VCaP (cell line): ENCODE measurements around the gene EIF2B1.

Experiments used
- H3K27ac ChIP-seq: fragments of 450-650 bp; 2 replicates; pipeline ENCODE4 v1.5.1; 2017
- TF ChIP-seq, protein P1 (sequence below): fragments of 450-650 bp; conservative IDR thresholded peaks from 2 replicates; pipeline ENCODE4 v1.5.1; 2017; ENCODE audit warnings: mild to moderate bottlenecking, moderate library complexity

The EIF2B1 gene

DNA sequence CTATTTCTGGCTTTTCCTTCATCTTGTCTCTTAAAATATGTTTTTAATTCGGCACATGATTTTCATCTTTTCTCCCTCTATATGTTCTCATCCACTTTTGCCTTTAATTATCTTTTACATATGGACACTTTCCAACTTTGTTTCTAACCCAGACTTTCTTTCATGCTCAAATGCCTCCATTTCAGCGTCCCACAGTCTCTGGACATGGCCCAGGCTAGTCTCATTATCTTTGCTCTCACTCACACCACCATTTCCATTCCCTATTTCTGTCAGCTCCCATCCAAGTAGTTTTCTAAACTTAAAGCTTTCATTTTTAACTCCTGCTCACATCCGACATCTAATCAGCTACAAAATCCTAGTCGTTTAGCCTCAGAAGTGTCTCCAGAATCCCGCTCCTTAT lies 14.9 kb upstream of the EIF2B1 start:
- TF ChIP-seq, protein P1, sequence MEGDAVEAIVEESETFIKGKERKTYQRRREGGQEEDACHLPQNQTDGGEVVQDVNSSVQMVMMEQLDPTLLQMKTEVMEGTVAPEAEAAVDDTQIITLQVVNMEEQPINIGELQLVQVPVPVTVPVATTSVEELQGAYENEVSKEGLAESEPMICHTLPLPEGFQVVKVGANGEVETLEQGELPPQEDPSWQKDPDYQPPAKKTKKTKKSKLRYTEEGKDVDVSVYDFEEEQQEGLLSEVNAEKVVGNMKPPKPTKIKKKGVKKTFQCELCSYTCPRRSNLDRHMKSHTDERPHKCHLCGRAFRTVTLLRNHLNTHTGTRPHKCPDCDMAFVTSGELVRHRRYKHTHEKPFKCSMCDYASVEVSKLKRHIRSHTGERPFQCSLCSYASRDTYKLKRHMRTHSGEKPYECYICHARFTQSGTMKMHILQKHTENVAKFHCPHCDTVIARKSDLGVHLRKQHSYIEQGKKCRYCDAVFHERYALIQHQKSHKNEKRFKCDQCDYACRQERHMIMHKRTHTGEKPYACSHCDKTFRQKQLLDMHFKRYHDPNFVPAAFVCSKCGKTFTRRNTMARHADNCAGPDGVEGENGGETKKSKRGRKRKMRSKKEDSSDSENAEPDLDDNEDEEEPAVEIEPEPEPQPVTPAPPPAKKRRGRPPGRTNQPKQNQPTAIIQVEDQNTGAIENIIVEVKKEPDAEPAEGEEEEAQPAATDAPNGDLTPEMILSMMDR = no peak
- H3K27ac ChIP-seq = no peak overlapping the region

DNA sequence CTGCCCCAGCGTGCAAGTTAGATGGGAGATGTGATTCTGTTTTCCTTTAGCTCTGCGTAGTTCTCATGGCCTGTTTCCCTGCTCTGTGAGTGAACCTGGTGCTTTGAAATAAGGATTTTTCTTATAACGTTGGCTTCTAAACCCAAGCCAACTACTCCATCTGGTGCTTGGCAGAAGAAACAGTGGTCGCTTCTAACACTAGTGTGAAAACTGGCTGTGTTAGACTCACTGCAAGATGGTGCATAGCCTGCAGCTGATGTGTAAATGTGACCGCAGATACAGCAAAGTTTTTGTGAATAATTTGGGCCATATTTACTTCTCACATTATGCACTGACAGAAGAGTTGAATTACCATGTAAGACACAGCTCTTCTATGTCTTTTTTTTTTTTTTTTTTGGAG lies 12.4 kb upstream of the EIF2B1 start:
- TF ChIP-seq, protein P1 = no peak

DNA sequence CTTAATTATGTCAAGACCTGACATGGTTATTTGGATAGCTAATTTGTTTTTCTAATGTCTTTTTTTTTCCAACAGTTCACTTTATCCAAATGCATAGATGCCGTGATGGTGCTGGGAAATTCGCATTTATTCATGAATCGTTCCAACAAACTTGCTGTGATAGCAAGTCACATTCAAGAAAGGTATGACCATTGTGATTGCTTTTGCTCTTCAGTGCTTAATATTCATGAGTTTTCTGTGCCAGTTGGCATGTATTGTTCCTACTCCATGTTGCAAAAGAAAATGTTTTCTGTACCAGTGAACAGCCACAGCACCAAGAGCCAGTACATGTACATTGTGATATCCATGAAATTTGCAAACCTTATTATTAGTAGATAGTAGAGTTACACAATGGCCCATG lies 11.9 kb upstream of the EIF2B1 start:
- TF ChIP-seq, protein P1 = no peak
- H3K27ac ChIP-seq = no peak overlapping the region

More for the DNA sequence above, 12.4 kb upstream of the EIF2B1 start:
- no peak overlapping the region for H3K27ac ChIP-seq

DNA sequence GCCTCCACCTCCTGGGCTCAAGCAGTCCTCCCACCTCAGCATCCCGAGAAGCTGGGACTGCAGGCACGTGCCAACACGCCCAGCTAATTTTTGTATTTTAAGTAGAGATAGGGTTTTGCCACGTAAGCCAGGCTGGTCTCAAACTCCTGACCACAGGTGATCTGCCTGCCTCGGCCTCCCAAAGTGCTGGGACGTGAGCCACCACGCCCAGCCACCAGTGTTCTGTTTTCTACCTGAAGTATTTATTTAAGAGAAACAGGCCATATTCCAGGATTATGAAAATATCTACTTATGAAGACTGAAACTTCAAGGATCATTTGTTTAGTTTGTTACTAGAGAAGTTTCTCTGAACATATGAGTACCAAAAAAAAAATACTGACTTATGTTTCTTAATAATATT lies 10.4 kb upstream of the EIF2B1 start:
- TF ChIP-seq, protein P1 = no peak
- H3K27ac ChIP-seq = no peak overlapping the region

DNA sequence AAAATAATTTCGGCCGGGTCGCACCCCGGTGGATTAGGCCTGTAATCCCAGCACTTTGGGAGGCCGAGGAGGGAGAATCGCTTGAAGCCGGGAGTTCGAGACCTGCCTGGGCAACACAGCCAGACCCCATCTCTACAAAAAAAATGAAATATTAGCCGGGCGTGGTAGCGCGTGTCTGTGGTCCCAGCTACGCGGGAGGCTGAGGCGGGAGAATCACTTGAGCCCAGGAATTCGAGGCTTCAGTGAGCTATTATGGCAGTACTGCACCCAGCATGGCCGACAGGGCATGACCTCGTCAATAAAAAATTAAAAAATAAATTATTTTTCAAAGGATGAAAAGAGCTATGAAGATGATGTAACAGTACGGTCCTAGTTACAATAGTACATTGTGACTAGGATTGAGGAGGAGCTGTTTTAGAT lies 666 bp upstream of the EIF2B1 start:
- TF ChIP-seq, protein P1 = no peak

DNA sequence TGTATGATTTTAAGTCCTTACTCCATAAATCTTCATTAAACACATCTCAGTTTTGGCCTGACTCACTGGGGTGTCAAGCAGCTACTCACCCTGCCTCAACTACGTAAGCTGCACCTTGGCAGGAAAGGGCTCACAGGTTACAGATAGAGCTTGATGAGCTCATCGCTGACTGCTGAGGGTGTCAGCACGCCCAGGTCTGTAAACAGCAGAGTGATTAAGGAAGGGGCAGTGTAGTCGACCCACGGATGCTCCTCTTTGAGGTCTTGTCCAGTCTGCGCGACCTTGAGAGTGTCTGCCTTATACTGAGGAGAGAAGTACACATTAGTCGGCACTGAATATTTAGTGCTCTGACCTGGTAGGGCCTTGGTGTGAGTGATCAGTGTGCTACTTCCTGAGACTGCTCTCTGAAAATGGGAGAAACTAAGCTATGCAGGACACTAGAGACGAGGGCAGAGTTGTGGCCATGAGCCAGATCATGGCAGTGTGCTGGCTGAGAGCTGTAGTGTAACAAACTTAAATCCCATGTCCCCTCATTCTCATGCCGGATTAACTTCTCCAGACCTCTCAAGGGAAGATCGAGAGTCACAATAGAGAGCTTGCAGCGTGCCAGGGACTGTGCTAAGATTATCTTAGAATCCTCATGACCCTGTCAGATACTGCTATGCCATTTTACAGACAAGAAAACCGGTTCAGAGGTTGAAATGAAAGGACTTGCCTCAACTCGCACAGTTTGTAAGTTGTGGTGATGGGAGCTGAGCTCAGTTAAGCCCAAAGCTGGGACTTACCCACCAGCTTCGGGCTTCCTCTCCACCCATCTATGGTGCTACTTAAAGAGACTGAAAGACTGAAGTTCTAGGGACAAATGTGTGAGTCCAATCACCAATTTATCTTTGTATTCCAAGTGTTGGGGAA lies 11.6 kb downstream of the EIF2B1 start:
- TF ChIP-seq, protein P1 = no peak
- H3K27ac ChIP-seq = no peak overlapping the region

More for the DNA sequence above, 666 bp upstream of the EIF2B1 start:
- H3K27ac ChIP-seq = peak overlapping the region; percentile 87

DNA sequence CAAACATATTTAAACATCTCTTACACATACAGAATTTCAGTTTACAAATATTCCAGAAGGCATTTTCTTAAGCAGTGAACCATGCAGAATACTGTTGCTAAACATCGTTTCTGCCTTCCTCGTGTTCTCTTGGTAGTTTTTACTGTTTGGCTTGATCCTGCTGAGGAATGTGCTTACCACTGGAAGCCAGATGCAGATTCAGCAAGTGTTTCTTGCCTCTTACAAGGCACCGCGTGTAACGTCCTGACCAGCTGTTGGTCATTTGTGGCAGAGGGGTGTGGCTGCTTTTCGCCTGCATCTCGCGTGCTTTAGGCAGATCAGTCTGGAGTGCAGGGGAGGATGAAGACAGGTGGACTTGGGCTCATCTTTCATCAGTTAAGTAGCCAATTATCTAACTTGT lies 12.4 kb downstream of the EIF2B1 start:
- TF ChIP-seq, protein P1 = no peak
- no peak overlapping the region for H3K27ac ChIP-seq
